Measurements from ENCODE around the gene TPK1. TPM values are rescaled to one million over a fixed set of nuclear protein-coding genes. Genes with fewer than 3 reads are reported as not detected.

Gene TPK1
- total and polyA plus RNA-seq, 2 of the 8 experiments (the other 6 are each of a cell fraction or from before 2014, with no cell fraction given): 1.9 to 2.7 TPM

- H2BK5ac ChIP-seq (ENCODE audit: low read depth, low read length): no peak overlapping the region
- no peak overlapping the region for H3K14ac ChIP-seq (ENCODE audit: insufficient read length)
- H3K4me1 ChIP-seq (replicated peaks in 1 of 4; ENCODE audit: control insufficient read depth in 3 of 4, insufficient read depth in 4 of 4, low read length in 3 of 4): no peaks in the 10 kb centered on the region
- no peak overlapping the region for H3K18ac ChIP-seq (ENCODE audit: extremely low read depth, low read length)
- no peak overlapping the region for H3K4me2 ChIP-seq (ENCODE audit: insufficient read depth in 1 of 2, low read depth in 2 of 2, low read length in 2 of 2)
- H4K91ac ChIP-seq (replicated peaks; ENCODE audit: insufficient read length, low read length): no peak overlapping the region
- H3K9ac ChIP-seq (replicated peaks in 1 of 4; ENCODE audit: extremely low read depth in 1 of 4, low read depth in 3 of 4, low read length in 3 of 4): no peak overlapping the region
- H2BK12ac ChIP-seq (ENCODE audit: low read depth, low read length): no peak overlapping the region
- H3K27ac ChIP-seq (ENCODE audit: low read depth, low read length): no peak overlapping the region
- no peak overlapping the region for H3K4me3 ChIP-seq (ENCODE audit: extremely low read depth in 1 of 4, insufficient read depth in 2 of 4, low read depth in 3 of 4, low read length in 4 of 4)
- no peak overlapping the region for H4K5ac ChIP-seq (ENCODE audit: insufficient read length, low read depth, low read length)
- no peaks in the 10 kb centered on the region for H3K79me1 ChIP-seq (ENCODE audit: low read depth, low read length)
- no peaks in the 10 kb centered on the region for H4K20me1 ChIP-seq (replicated peaks in 1 of 2; ENCODE audit: control insufficient read depth in 1 of 2, insufficient read depth in 2 of 2, low read length in 2 of 2)
- no peak for TF ChIP-seq POU5F1 (IDR thresholded peaks at IDR 0.05; ENCODE audit: low read depth, low read length)
- TF ChIP-seq CHD1 (IDR thresholded peaks at IDR 0.05; ENCODE audit: low read depth, low read length): no peak
- no peak for TF ChIP-seq SAP30 (IDR thresholded peaks at IDR 0.05; ENCODE audit: insufficient read depth, insufficient replicate concordance, low read length)
- TF ChIP-seq GTF2F1 (IDR thresholded peaks at IDR 0.05; ENCODE audit: borderline replicate concordance, low read depth, low read length): no peak
- TF ChIP-seq RNF2 (IDR thresholded peaks at IDR 0.05; ENCODE audit: borderline replicate concordance, low read depth, low read length, missing control alignments, poor library complexity, severe bottlenecking): no peak
- no peak for TF ChIP-seq RFX5 (IDR thresholded peaks at IDR 0.05; ENCODE audit: borderline replicate concordance, low read depth, low read length)
- TF ChIP-seq NRF1 (IDR thresholded peaks at IDR 0.05; ENCODE audit: low read depth, low read length): no peak
- no peak for TF ChIP-seq SIRT6 (IDR thresholded peaks at IDR 0.05; ENCODE audit: low read length)
- no peak for TF ChIP-seq RXRA (IDR thresholded peaks at IDR 0.05; ENCODE audit: insufficient read depth, low read depth, low read length)
- TF ChIP-seq HDAC6 (IDR thresholded peaks at IDR 0.05; ENCODE audit: low read depth, low read length): no peak
- no peak for TF ChIP-seq TAF1 (IDR thresholded peaks at IDR 0.05; ENCODE audit: low read depth, low read length)
- no peak for TF ChIP-seq POLR2AphosphoS5 (IDR thresholded peaks at IDR 0.05; ENCODE audit: low read depth, low read length)
- no peaks in the 10 kb centered on the region; a peak in 1 of 8 replicates for H3K36me3 ChIP-seq (ENCODE audit: control insufficient read depth in 2 of 4, insufficient read depth in 4 of 4, low read length in 3 of 4)
- peaks cover 0 to 6% of the 10 kb centered on the region in 2 experiments; a peak in 1 of 4 replicates for H3K9me3 ChIP-seq (ENCODE audit: insufficient read depth in 2 of 2, low read depth in 1 of 2, low read length in 1 of 2)
- no peaks in the 10 kb centered on the region for H3K27me3 ChIP-seq (replicated peaks in 1 of 4; ENCODE audit: control insufficient read depth in 3 of 4, extremely low read depth in 1 of 4, insufficient read depth in 3 of 4, low read length in 3 of 4)
- FAIRE-seq (no peak), DNase-seq (ENCODE audit: low read depth in 1 of 2, low spot score in 2 of 2) (no peak)
- 98% methylated on average over 3 of the region's 3 CpGs; no CpG with 5 or more reads in 1 of the 2 experiments for WGBS, 2 experiments (ENCODE audit: extremely low coverage in 1 of 2, insufficient coverage in 1 of 2, insufficient read length in 1 of 2, insufficient replicate concordance in 2 of 2, low coverage in 1 of 2, low lambda C conversion rate in 2 of 2, missing lambda C conversion rate in 1 of 2)
- H2AK5ac ChIP-seq (ENCODE audit: low read depth, low read length): no peak overlapping the region
- no peak overlapping the region for H4K8ac ChIP-seq (ENCODE audit: extremely low read depth, insufficient read depth, low read length)
- H3K23me2 ChIP-seq (ENCODE audit: low read depth, low read length): no peaks in the 10 kb centered on the region
- H2BK20ac ChIP-seq (ENCODE audit: low read length): no peak overlapping the region
- ChIA-PET POLR2A (ENCODE audit: partially characterized antibody) (no interaction called here), CTCF (ENCODE audit: partially characterized antibody) (interaction anchor here (1.0 to 3.1 kb wide), 2 partner anchors 9 to 13 kb away, joined by 3 to 9 read pairs; no protein-coding TSS in a partner anchor)
- H2BK15ac ChIP-seq (ENCODE audit: low read length): no peak overlapping the region
- no peak overlapping the region for H3K23ac ChIP-seq (ENCODE audit: insufficient read length)
- H3K4ac ChIP-seq (replicated peaks; ENCODE audit: insufficient read length, low read depth, low read length): no peak overlapping the region
- no peak overlapping the region for H2AFZ ChIP-seq (ENCODE audit: low read length)
- H3K79me2 ChIP-seq (ENCODE audit: control insufficient read depth in 1 of 2, insufficient read depth in 2 of 2, low read length in 2 of 2): no peaks in the 10 kb centered on the region
- no peak overlapping the region for H2BK120ac ChIP-seq (replicated peaks; ENCODE audit: low read depth, low read length)
- H3K56ac ChIP-seq (replicated peaks; ENCODE audit: insufficient read length, low read depth, low read length): no peak overlapping the region
Measured at GRCh38 chr7:144777005-144777839, 58.6 kb downstream of the TPK1 start.

All from H1 (cell line).